ENCODE measurements around the gene KDELR3. TPM values are rescaled to one million over a fixed set of nuclear protein-coding genes. Genes with fewer than 3 reads are reported as not detected.

The KDELR3 gene
- total RNA-seq, 1 experiment from 2014 or later = 33.1 TPM

DNA sequence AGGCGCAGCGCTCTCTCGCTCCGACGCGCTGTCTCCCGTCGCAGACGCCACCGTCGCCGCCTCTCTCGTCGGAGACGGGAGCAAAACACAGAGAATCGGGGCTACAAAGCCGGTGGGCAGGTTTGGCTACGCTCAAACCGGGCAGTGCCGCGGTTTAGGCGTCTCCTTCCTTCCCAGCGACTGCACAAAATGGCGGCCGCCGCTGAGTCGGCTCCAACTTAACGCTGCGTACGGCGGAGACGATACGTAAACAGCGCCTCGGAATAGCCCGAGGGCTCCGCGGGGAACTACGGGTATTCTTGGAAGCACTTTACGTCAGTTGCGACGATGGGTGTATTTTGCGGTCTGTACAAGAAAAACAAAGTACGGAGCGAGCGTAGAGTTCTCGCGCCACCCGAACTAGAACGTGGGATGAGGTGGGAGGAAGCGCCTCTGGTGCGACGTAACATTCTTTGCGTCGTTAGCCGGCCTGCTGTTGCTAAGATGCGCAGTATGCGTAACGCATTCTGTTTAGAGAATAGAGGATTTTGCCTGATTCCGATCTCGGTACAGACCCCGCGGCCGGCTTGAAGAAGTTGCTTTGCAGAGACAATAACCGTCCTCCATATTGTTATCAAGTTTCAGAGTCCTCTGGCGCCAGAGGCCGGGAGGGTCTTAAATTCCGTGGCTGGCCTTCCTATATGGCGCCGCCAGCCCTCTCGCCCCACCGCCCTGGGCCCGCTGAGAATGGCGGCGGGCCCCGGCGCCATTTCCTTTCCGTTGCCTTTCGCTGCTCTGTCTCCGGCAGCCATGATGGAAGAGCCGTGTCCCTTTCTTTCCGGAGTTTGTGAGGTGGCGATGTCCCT, 38.4 kb downstream of the KDELR3 start, which contains the start of gene DDX17 (continued):
- TF ChIP-seq, protein P1, sequence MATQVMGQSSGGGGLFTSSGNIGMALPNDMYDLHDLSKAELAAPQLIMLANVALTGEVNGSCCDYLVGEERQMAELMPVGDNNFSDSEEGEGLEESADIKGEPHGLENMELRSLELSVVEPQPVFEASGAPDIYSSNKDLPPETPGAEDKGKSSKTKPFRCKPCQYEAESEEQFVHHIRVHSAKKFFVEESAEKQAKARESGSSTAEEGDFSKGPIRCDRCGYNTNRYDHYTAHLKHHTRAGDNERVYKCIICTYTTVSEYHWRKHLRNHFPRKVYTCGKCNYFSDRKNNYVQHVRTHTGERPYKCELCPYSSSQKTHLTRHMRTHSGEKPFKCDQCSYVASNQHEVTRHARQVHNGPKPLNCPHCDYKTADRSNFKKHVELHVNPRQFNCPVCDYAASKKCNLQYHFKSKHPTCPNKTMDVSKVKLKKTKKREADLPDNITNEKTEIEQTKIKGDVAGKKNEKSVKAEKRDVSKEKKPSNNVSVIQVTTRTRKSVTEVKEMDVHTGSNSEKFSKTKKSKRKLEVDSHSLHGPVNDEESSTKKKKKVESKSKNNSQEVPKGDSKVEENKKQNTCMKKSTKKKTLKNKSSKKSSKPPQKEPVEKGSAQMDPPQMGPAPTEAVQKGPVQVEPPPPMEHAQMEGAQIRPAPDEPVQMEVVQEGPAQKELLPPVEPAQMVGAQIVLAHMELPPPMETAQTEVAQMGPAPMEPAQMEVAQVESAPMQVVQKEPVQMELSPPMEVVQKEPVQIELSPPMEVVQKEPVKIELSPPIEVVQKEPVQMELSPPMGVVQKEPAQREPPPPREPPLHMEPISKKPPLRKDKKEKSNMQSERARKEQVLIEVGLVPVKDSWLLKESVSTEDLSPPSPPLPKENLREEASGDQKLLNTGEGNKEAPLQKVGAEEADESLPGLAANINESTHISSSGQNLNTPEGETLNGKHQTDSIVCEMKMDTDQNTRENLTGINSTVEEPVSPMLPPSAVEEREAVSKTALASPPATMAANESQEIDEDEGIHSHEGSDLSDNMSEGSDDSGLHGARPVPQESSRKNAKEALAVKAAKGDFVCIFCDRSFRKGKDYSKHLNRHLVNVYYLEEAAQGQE (IDR thresholded peaks at IDR 0.05; ENCODE audit: low read depth) = no peak
- TF ChIP-seq CBX3 (IDR thresholded peaks at IDR 0.05; ENCODE audit: low read depth) (0 out of 2 replicates have a peak, but pooled peaks have one; percentile 50), MAX (IDR thresholded peaks at IDR 0.05) (peak; percentile 33; the same call in 1 of the 2 replicates), CEBPB (IDR thresholded peaks at IDR 0.05; ENCODE audit: low read depth) (no peak), RAD21 (IDR thresholded peaks at IDR 0.05; ENCODE audit: low read depth) (no peak), SRF (IDR thresholded peaks at IDR 0.05; ENCODE audit: low read depth) (no peak), POLR2AphosphoS5 (IDR thresholded peaks at IDR 0.05; ENCODE audit: low read depth, low read length) (peak; percentile 74), ELF1 (IDR thresholded peaks at IDR 0.05; ENCODE audit: borderline replicate concordance, low read depth) (no peak), TCF7L2 (IDR thresholded peaks at IDR 0.05; ENCODE audit: borderline replicate concordance, extremely low read depth, insufficient read depth, insufficient read length) (peak; percentile 7), EZH2phosphoT487 (IDR thresholded peaks at IDR 0.05; ENCODE audit: borderline replicate concordance) (no peak), ZFX (IDR thresholded peaks at IDR 0.05) (0 out of 2 replicates have a peak, but pooled peaks have one; percentile 10), SP1 (IDR thresholded peaks at IDR 0.05; ENCODE audit: low read depth) (no peak), JUND (IDR thresholded peaks at IDR 0.05) (no peak)
- TF ChIP-seq, protein P2, sequence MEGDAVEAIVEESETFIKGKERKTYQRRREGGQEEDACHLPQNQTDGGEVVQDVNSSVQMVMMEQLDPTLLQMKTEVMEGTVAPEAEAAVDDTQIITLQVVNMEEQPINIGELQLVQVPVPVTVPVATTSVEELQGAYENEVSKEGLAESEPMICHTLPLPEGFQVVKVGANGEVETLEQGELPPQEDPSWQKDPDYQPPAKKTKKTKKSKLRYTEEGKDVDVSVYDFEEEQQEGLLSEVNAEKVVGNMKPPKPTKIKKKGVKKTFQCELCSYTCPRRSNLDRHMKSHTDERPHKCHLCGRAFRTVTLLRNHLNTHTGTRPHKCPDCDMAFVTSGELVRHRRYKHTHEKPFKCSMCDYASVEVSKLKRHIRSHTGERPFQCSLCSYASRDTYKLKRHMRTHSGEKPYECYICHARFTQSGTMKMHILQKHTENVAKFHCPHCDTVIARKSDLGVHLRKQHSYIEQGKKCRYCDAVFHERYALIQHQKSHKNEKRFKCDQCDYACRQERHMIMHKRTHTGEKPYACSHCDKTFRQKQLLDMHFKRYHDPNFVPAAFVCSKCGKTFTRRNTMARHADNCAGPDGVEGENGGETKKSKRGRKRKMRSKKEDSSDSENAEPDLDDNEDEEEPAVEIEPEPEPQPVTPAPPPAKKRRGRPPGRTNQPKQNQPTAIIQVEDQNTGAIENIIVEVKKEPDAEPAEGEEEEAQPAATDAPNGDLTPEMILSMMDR (IDR thresholded peaks at IDR 0.05 in 2 of 3, conservative IDR thresholded peaks at IDR 0.05 in 1 of 3; ENCODE audit: borderline replicate concordance in 1 of 3, insufficient read depth in 1 of 3, low read depth in 2 of 3, low read length in 2 of 3) = no peak

All from HCT116 (cell line).